Stimulated activated CD8-positive, alpha-beta memory T cell treated with anti-CD3 and anti-CD28 coated beads, Interleukin-2, amount 100 ng/mL, for 48 hours (primary cell): ENCODE measurements around the gene ACSS1.

Source experiments
- DNase-seq, 2 donors: peaks; one replicate each; pipeline ENCODE4 v3.0.0-alpha.2; 2020; ENCODE audit warnings: low read depth in 2 of 2

ACSS1 gene

GRCh38 chr20:25031241-25031640 lies 26.7 kb downstream of the ACSS1 start:
- DNase-seq, result no peak

GRCh38 chr20:25030649-25031207 lies 27.2 kb downstream of the ACSS1 start:
- DNase-seq, result no peak

- DNase-seq, result no peak
These were observed 27.8 kb downstream of the ACSS1 start for GRCh38 chr20:25030007-25030648.

DNA sequence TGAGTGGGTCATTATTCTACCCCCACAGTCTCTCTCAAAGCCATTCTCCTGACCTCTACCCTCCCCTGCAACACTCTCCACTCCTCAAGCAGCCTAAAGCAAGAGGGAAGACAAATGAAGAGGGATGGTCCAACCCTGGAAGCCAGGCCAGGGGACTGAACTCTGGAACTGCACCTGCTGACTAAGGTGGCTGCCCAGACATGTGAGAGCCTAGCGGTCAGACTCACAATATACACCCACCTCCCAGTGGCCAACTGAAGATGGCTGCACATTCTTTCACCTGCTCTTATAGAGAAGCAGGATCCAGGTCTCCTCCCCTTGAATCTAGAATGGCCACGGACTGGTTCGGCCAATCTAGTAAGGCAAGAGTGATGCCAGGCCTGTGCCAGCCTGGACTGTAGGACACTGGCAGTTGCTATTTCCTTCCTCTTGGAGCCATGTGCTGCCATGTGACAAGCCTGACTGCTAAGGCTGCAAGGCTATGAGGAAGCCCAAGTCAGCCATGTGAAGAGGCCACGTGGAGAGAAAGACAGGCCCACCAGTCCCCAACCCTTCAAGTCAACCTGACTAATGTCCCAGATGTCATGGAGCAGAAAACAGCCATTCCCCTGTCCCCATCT lies 31.8 kb downstream of the ACSS1 start:
- no peak for DNase-seq

DNA sequence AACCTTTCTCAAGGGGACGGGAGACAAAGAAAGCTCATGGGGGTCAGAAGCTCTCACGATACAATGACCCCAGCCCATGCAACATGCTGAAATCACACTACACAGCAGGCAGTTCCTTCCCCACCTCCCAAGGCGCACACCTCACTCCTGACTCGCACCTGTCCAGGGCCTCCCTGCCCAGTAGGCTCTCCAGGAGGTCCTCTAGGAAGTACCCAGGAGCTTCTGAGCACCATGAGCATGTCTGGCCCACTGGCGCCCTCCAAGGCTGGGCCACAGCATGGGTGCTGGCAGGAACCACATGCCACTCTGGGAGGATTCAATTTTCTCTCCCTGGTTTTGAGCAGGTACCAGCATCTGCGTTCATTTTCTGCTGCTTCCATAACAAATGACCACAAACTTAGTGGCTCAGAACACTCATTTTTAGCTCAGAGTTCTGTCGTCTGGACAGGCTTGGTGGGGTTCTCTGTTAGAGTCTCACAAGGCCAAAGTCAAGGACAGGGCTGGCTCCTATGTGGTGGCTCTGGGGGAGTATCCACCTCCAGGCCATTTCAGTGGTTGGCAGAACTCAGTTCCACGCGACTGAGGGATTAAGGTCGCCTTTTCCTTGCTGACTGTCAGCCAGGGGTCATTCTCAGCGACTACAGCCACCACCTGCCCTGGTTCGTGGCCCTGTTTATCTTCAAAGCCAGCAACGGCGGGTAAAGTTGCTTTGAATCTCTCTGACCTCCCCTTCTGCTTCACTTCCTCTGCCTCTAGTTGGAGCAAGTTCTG lies 32.7 kb downstream of the ACSS1 start:
- DNase-seq, result no peak

DNA sequence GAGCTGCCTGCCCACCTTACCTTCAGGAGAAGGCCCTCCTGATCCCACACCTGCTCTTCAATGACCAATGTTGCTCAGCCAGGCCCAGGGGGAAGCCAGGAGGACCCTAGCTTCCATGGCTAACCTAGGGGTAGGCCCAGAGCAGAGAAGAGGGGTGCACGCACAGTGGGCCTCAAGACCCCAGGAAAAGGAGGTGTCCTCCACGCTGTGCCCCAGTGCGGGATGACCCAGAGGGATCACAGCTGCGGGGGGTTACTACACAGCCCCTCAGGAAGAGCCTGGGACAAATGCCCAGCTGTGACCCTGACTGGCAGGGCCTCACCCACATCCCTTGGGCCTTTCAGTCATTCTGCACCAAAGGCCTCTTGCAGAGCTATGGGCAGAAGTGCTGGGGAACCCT lies 33.8 kb downstream of the ACSS1 start:
- DNase-seq, result no peak

DNA sequence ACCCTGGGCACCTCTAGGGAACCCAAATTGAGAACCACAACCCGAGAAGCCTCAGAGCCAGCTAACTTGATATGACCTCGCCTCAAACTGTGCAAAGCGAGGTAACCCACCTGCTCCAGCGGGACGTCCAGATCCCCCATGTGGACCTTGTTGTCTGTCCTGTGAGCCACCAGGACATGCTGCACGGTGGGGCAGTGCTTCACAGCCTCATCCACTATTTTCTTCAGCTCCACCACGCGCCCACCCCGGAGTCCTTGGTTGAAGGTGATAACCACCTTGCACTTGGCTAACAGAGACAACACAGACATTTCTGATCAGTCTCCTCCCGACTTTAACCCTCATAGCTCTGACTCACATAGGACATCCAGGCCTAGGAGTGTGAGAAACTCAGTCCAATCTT lies 34.6 kb downstream of the ACSS1 start:
- DNase-seq, result no peak

- DNase-seq, result no peak
These were observed 35.3 kb downstream of the ACSS1 start for GRCh38 chr20:25022680-25023079.

DNA sequence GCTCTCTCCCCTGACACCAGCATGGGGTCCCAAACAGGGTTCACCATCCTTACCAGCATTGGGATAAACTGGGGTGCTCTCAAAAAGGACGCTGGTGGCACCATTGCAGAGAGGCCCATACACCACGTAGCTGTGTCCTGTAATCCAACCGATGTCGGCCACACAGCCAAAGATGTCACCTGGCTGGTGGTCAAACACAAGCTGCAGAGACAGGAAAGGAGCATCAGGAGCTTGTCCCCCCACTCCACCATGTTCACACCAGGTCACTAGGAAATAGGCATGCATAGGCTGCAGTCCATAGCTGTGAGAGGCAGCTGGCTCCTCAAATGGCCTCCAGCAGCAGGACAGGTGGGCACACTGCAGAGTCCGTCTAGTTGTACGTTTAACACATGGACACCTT lies 36.6 kb downstream of the ACSS1 start:
- no peak for DNase-seq

GRCh38 chr20:25020901-25021301 lies 37.0 kb downstream of the ACSS1 start:
- DNase-seq, result no peak

GRCh38 chr20:25020345-25020744 lies 37.6 kb downstream of the ACSS1 start:
- no peak for DNase-seq

DNA sequence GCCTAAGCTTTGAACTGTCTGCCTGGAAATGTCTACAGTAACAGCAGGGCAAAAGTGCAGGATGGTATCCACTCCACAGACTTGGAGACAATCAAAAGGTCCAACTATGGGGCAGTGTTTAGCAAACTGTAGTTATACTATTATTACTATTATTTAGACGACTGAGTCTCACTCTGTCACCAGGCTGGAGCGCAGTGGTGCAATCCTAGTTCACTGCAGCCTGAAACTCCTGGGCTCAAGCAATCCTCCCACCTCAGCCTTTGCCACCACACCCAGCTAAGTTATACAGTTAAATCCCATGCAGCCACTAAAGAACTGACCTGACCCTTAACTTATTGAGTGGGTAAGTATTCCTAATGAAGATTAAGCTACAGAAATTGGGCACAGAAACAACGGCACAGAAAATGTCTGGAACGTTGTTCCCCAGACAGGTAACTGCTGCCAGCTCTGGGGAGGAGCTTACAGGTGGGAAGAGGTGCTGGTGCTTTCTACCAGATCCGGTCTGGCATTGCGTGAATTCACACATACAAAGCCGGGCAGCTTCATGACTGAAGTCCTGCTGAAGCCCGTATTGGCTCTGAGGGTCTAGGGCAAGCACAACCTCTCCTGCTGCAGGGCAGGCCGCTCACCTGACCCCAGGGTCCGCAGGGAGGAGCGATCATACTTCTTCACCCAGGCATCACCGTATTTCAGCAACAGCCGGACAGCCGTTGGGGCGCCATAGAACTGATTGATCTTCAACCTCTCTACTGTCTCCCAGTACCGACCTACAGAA lies 38.4 kb downstream of the ACSS1 start:
- DNase-seq, result no peak

DNA sequence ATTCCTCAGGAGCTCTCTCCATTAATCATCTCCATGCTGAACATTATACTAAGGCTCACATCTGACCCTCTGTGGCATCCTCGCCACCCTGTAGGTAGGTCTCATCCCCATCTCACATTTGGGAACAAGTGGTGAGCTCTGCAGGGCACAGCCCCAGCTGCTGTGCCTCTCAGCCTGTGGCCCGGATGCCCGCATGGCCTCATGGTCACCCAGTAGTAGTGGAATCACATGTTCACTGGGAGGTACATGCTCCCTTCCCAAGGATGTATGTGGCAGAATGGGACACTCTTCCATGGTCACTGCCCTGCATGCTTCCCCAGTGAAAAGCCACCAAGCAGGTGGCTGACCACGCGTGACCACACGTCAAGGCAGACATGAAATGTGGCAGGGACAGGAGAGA lies 39.1 kb downstream of the ACSS1 start:
- no peak for DNase-seq

GRCh38 chr20:25018425-25018824 lies 39.5 kb downstream of the ACSS1 start:
- DNase-seq, result no peak

DNA sequence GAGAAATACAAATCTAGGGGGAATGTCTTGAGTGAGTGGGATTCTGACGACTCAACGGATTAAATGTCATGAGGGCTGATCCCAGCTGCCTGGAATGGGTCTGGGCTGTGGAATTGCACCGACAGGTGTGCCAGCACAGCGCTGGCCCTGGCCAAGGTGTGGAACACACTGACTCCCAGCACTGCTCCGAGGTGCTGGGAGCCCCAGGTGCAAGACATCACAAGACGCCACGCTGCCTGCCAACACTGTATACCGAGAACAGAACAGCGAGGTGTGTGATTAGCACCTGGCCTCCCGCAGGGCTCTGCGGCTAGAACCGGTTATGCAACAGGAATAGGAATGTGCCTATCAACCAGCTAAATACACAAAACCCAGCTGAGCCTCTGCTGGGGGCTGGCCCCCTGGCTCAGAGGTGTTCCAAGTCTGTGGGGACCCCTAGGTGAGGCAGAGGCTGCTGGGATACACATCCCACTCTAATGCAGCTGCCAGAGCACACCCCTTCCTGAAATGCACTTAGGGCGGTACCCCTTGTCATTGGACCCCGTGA lies 40.6 kb downstream of the ACSS1 start:
- DNase-seq, result no peak

DNA sequence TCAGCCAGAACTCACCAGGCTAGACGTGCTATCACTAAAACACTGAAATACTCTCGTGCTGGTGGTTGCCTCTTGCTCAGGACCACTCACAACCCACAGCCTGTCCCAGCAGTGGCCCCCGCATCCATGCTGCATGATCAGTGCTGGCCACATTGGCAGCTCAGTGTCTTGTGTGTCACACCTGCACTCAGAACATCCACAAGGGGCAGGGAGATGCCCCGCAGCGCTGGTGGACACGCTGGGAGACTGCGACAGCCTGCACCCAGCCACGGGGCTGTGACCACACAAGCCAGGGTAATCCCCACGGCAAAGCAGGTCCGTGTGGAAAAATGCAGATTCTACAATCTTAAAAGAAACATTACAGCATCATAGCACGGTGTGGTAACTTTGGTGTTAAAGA lies 41.5 kb downstream of the ACSS1 start:
- DNase-seq, result no peak

DNA sequence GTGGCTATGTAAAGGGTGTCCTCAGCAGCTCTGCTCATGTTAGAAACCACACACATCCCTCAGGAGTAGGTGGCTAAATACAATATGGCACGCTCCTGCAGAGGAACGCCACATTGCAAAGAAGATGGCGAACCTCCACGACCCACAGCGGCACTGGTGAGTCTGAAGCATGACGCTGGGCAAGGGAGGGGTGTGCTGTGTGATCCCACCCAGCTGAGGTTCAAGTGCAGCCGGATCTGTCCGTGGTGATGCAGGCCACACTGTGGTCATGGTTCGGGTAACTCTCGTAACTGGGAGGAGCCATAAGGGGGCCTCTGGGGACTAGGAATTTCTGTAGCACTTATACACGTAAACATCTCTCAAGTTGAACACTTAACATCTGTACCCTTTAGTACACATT lies 42.0 kb downstream of the ACSS1 start:
- no peak for DNase-seq

GRCh38 chr20:25014816-25015215 lies 43.1 kb downstream of the ACSS1 start:
- DNase-seq, result no peak

- DNase-seq, result no peak
These were observed 44.2 kb downstream of the ACSS1 start for GRCh38 chr20:25013478-25014380.

- DNase-seq, result no peak
These were observed 45.2 kb downstream of the ACSS1 start for GRCh38 chr20:25012616-25013189.
